HCT116 (cell line): ENCODE data around the gene EZH1. TPM values are rescaled to one million over a fixed set of nuclear protein-coding genes. Genes with fewer than 3 reads are reported as not detected.

Source experiments
- ATAC-seq: fragments of 200-7000 bp; cut with Tn5 transposase; 2 replicates; pipeline ENCODE4 v1.9.1; 2020; ENCODE audit warnings: mild to moderate bottlenecking, moderate library complexity
- BruUV-seq: library from RNA; stranded (reverse); fragments of 400-500 nt; replicated peaks from 2 replicates; lab custom pipeline; 2021; lab: Mats Ljungman, UMichigan
- CTCF ChIA-PET: fragments of 300-600 bp; sonication (Branson Sonifier 250); formaldehyde crosslinking; loops from one replicate; lab custom pipeline; 2021; ENCODE audit warnings: antibody characterized with exemption; lab: Charles Lee
- POLR2A ChIA-PET: fragments of 300-600, 350-600 bp; sonication (Branson Sonifier 250); formaldehyde crosslinking; loops from one replicate; lab custom pipeline; 2021; ENCODE audit warnings: antibody characterized with exemption; lab: Charles Lee
- RAD21 ChIA-PET, 2 experiments: fragments of 300-600 bp; sonication (Branson Sonifier 250); formaldehyde crosslinking; loops; one replicate each; lab custom pipeline; 2023; ENCODE audit warnings: low total read pairs in 2 of 2; ENCODE audit not compliant: uncharacterized antibody in 2 of 2, unreplicated experiment in 2 of 2, low non-redundant PET in 1 of 2; lab: Charles Lee
- DNase-seq: peaks from one replicate; pipeline ENCODE4 v3.0.0-alpha.2; 2010; ENCODE audit warnings: low read depth, low spot score
- H2AFZ ChIP-seq: fragments of 200-600 bp; shearing (Covaris generic), sonication (generic); 2 replicates; pipeline ENCODE4 v1.6.1; 2017; ENCODE audit warnings: low read depth, mixed run types, mixed read lengths, antibody characterized with exemption, low read length; ENCODE audit not compliant: poor library complexity, severe bottlenecking
- H3K27ac ChIP-seq: 2 replicates; pipeline ENCODE4 v1.5.1; 2012; ENCODE audit warnings: low read depth, low read length
- H3K27me3 ChIP-seq: fragments of 200-600 bp; sonication (generic); 2 replicates; pipeline ENCODE4 v1.6.1; 2016; ENCODE audit warnings: mixed run types, low read length, mixed read lengths; ENCODE audit not compliant: insufficient read depth
- H3K36me3 ChIP-seq, 2 experiments: fragments of 200-500 bp in 1 of 2; fragments of 200-600 bp in 1 of 2; sonication (Bioruptor generic) in 1 of 2; sonication (generic) in 1 of 2; 2 replicates each; pipeline versions ENCODE4 v1.5.1 to v1.6.1; 2014 to 2016; ENCODE audit warnings: low read length in 2 of 2, inconsistent platforms in 1 of 2, mixed read lengths in 1 of 2, mixed run types in 1 of 2; ENCODE audit not compliant: insufficient read depth in 2 of 2, control insufficient read depth in 1 of 2
- H3K4me1 ChIP-seq, 2 experiments: fragments of 200-600 bp in 1 of 2; sonication (generic) in 1 of 2; 2 replicates each; pipeline versions ENCODE4 v1.5.1 to v1.6.1; 2012 to 2017; ENCODE audit warnings: low read length in 2 of 2, inconsistent platforms in 1 of 2, mild to moderate bottlenecking in 1 of 2, mixed read lengths in 1 of 2, mixed run types in 1 of 2, moderate library complexity in 1 of 2; ENCODE audit not compliant: insufficient read depth in 2 of 2, control insufficient read depth in 1 of 2
- H3K4me2 ChIP-seq: fragments of 200-600 bp; sonication (generic); 2 replicates; pipeline ENCODE4 v1.6.1; 2017; ENCODE audit warnings: mixed run types, low read length, mixed read lengths
- H3K4me3 ChIP-seq, 2 experiments: fragments of 200-600 bp in 1 of 2; sonication (generic) in 1 of 2; replicated peaks in 1 of 2; 2 replicates each; pipeline ENCODE4 v1.5.1; 2011 to 2016; ENCODE audit warnings: low read length in 2 of 2, control low read depth in 1 of 2, low read depth in 1 of 2, mild to moderate bottlenecking in 1 of 2, mixed read lengths in 1 of 2, mixed run types in 1 of 2
- H3K79me2 ChIP-seq: fragments of 200-600 bp; sonication (generic); 2 replicates; pipeline ENCODE4 v1.6.1; 2017; ENCODE audit warnings: mild to moderate bottlenecking, mixed run types, low read length, moderate library complexity, mixed read lengths; ENCODE audit not compliant: insufficient read depth
- H3K9ac ChIP-seq: fragments of 200-600 bp; sonication (generic); 2 replicates; pipeline ENCODE4 v1.6.1; 2016; ENCODE audit warnings: low read length, mixed read lengths
- H3K9me2 ChIP-seq: fragments of 200-600 bp; sonication (generic), shearing (Covaris generic); 2 replicates; pipeline ENCODE4 v1.6.1; 2017; ENCODE audit warnings: mixed run types, mild to moderate bottlenecking, moderate library complexity; ENCODE audit not compliant: insufficient read depth
- H3K9me3 ChIP-seq, 2 experiments: fragments of 200-500 bp in 1 of 2; fragments of 200-600 bp in 1 of 2; sonication (Bioruptor generic) in 1 of 2; sonication (generic) in 1 of 2; 2 replicates each; pipeline ENCODE4 v1.6.1; 2014 to 2017; ENCODE audit warnings: low read length in 2 of 2, mixed read lengths in 2 of 2, inconsistent platforms in 1 of 2, low read depth in 1 of 2, mild to moderate bottlenecking in 1 of 2, mixed run types in 1 of 2, moderate library complexity in 1 of 2; ENCODE audit not compliant: control insufficient read depth in 1 of 2, insufficient read depth in 1 of 2
- H4K20me1 ChIP-seq: fragments of 200-600 bp; sonication (generic), shearing (Covaris generic); 2 replicates; pipeline ENCODE4 v1.6.1; 2017; ENCODE audit warnings: mixed run types, mild to moderate bottlenecking, moderate library complexity; ENCODE audit not compliant: insufficient read depth
- CBX3 ChIP-seq: IDR thresholded peaks from 2 replicates; pipeline ENCODE4 v1.6.1; 2012; ENCODE audit warnings: low read depth
- CEBPB ChIP-seq: IDR thresholded peaks from 2 replicates; pipeline ENCODE4 v1.6.1; 2012; ENCODE audit warnings: low read depth
- EGR1 ChIP-seq: IDR thresholded peaks from 2 replicates; pipeline ENCODE4 v1.6.1; 2012; ENCODE audit warnings: low read depth
- ELF1 ChIP-seq: IDR thresholded peaks from 2 replicates; pipeline ENCODE4 v1.6.1; 2012; ENCODE audit warnings: low read depth, borderline replicate concordance
- EZH2 ChIP-seq: fragments of 200-600 bp; sonication (generic); IDR thresholded peaks from 2 replicates; pipeline ENCODE4 v1.6.1; 2017; ENCODE audit warnings: antibody characterized with exemption, mixed run types
- EZH2phosphoT487 ChIP-seq: fragments of 200-600 bp; IDR thresholded peaks from 2 replicates; pipeline ENCODE4 v1.6.1; 2018; ENCODE audit warnings: antibody characterized with exemption, borderline replicate concordance
- FOSL1 ChIP-seq: IDR thresholded peaks from 2 replicates; pipeline ENCODE4 v1.6.1; 2012; ENCODE audit warnings: low read depth
- JUND ChIP-seq: IDR thresholded peaks from 2 replicates; pipeline ENCODE4 v1.6.1; 2012
- MAX ChIP-seq: IDR thresholded peaks from 2 replicates; pipeline ENCODE4 v1.6.1; 2012
- POLR2A ChIP-seq: IDR thresholded peaks from 2 replicates; pipeline ENCODE4 v1.7.0; 2011; ENCODE audit warnings: borderline replicate concordance; ENCODE audit not compliant: insufficient read depth, insufficient read length; ENCODE audit errors: extremely low read depth
- SIN3A ChIP-seq: IDR thresholded peaks from 2 replicates; pipeline ENCODE4 v1.6.1; 2012; ENCODE audit warnings: low read depth
- SP1 ChIP-seq: IDR thresholded peaks from 2 replicates; pipeline ENCODE4 v1.6.1; 2012; ENCODE audit warnings: low read depth
- SRF ChIP-seq: IDR thresholded peaks from 2 replicates; pipeline ENCODE4 v1.6.1; 2012; ENCODE audit warnings: low read depth
- TCF7L2 ChIP-seq: IDR thresholded peaks from 2 replicates; pipeline ENCODE4 v1.7.0; 2011; ENCODE audit warnings: borderline replicate concordance, inconsistent platforms; ENCODE audit not compliant: insufficient read depth, insufficient read length; ENCODE audit errors: extremely low read depth
- YY1 ChIP-seq: IDR thresholded peaks from 2 replicates; pipeline ENCODE4 v1.6.1; 2011; ENCODE audit warnings: low read length, low read depth, moderate library complexity, mild to moderate bottlenecking; ENCODE audit not compliant: insufficient replicate concordance; ENCODE audit errors: extremely low read depth
- ZBTB33 ChIP-seq: IDR thresholded peaks from 2 replicates; pipeline ENCODE4 v1.6.1; 2011; ENCODE audit warnings: mild to moderate bottlenecking, low read length, moderate library complexity; ENCODE audit not compliant: insufficient replicate concordance; ENCODE audit errors: extremely low read depth
- ZFX ChIP-seq: fragments of 450-650 bp; IDR thresholded peaks from 2 replicates; pipeline ENCODE4 v1.6.1; 2017
- ZNF274 ChIP-seq: fragments of 200-500 bp; sonication (Bioruptor generic); IDR thresholded peaks from 2 replicates; pipeline ENCODE4 v1.6.1; 2014; ENCODE audit warnings: mild to moderate bottlenecking, low read depth, low read length, inconsistent platforms
- intact Hi-C: fragments of 100-400 bp; cut with micrococcal nuclease; formaldehyde crosslinking; loops from 2 replicates; pipeline ENCODE4 v1.10.0; 2022
- total RNA-seq: library from RNA; stranded (reverse); gene quantifications from one replicate; pipeline ENCODE4 v1.2.1, GENCODE V29; 2021; ENCODE audit not compliant: unreplicated experiment
- TF ChIP-seq, protein P1 (sequence below): IDR thresholded peaks from 2 replicates; pipeline ENCODE4 v1.6.1; 2012
- TF ChIP-seq, protein P2 (sequence below), 3 experiments: fragments of 200-600 bp in 1 of 3; sonication (generic) in 1 of 3; IDR thresholded peaks in 2 of 3; conservative IDR thresholded peaks in 1 of 3; 2 replicates each; pipeline ENCODE4 v1.5.1; 2012 to 2017; ENCODE audit warnings: low read depth in 2 of 3, low read length in 2 of 3, antibody characterized with exemption in 1 of 3, borderline replicate concordance in 1 of 3, control low read depth in 1 of 3, mild to moderate bottlenecking in 1 of 3, mixed read lengths in 1 of 3, mixed run types in 1 of 3, moderate library complexity in 1 of 3; ENCODE audit not compliant: insufficient read depth in 1 of 3

EZH1 gene
- total RNA-seq, 1 experiment from 2014 or later = 29.3 TPM

GRCh38 chr17:42779304-42779935 is 34.6 kb upstream of the EZH1 start (continued):
- TF ChIP-seq TCF7L2 (no peak), SIN3A (no peak)
- TF ChIP-seq, protein P1, sequence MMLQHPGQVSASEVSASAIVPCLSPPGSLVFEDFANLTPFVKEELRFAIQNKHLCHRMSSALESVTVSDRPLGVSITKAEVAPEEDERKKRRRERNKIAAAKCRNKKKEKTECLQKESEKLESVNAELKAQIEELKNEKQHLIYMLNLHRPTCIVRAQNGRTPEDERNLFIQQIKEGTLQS = no peak

DNA sequence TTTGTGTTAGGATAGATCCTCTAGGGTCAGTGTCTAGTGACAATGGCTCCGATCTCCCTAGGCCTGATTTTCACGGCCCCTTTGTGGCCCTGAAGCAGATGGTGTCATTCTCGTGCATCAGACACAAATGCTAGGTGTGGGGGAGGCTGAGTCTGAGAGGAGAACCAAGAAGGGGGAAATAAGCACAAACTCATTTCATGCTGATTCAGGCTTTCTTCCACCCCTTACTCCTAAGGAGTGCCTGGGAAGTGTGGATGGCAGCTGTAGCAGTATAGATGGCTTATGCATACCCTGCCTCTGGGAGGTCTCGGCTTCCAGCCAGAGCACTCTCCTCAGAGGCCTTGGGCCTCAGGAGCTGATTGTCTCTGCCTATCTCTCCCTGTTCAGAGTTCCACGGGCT is 33.7 kb upstream of the EZH1 start:
- DNase-seq = no peak
- Histone ChIP-seq H3K36me3 (peaks cover 10 to 22% of the 10 kb centered on the region in 2 experiments), H3K4me1 (peaks cover 11 to 22% of the 10 kb centered on the region in 2 experiments), H3K4me2 (no peak overlapping the region), H3K27me3 (no peaks in the 10 kb centered on the region), H2AFZ (no peak overlapping the region), H4K20me1 (no peaks in the 10 kb centered on the region), H3K4me3 (no peak overlapping the region), H3K9me2 (no peaks in the 10 kb centered on the region), H3K9me3 (no peaks in the 10 kb centered on the region), H3K79me2 (peaks cover 16% of the 10 kb centered on the region), H3K9ac (no peak overlapping the region), H3K27ac (no peak overlapping the region)
- no peak for TF ChIP-seq ELF1
- no peak for TF ChIP-seq ZBTB33
- TF ChIP-seq EZH2 = no peak
- TF ChIP-seq SRF = no peak
- no peak for TF ChIP-seq ZNF274
- no peak for TF ChIP-seq POLR2A
- TF ChIP-seq FOSL1 = no peak
- TF ChIP-seq CEBPB = no peak
- no peak for TF ChIP-seq SIN3A
- no peak for TF ChIP-seq JUND
- TF ChIP-seq MAX = no peak
- no peak for TF ChIP-seq TCF7L2
- no peak for TF ChIP-seq CBX3
- TF ChIP-seq SP1 = no peak
- TF ChIP-seq, protein P2, sequence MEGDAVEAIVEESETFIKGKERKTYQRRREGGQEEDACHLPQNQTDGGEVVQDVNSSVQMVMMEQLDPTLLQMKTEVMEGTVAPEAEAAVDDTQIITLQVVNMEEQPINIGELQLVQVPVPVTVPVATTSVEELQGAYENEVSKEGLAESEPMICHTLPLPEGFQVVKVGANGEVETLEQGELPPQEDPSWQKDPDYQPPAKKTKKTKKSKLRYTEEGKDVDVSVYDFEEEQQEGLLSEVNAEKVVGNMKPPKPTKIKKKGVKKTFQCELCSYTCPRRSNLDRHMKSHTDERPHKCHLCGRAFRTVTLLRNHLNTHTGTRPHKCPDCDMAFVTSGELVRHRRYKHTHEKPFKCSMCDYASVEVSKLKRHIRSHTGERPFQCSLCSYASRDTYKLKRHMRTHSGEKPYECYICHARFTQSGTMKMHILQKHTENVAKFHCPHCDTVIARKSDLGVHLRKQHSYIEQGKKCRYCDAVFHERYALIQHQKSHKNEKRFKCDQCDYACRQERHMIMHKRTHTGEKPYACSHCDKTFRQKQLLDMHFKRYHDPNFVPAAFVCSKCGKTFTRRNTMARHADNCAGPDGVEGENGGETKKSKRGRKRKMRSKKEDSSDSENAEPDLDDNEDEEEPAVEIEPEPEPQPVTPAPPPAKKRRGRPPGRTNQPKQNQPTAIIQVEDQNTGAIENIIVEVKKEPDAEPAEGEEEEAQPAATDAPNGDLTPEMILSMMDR (IDR thresholded peaks at IDR 0.05 in 2 of 3, conservative IDR thresholded peaks at IDR 0.05 in 1 of 3; ENCODE audit: borderline replicate concordance in 1 of 3, insufficient read depth in 1 of 3, low read depth in 2 of 3, low read length in 2 of 3) = no peak
- no peak for TF ChIP-seq EZH2phosphoT487
- TF ChIP-seq EGR1 = no peak
- TF ChIP-seq YY1 = no peak
- no peak for TF ChIP-seq ZFX
- ChIA-PET POLR2A (no interaction called here), RAD21 (no interaction called here), CTCF (interaction anchor here (1.8 kb wide), 1 partner anchor 15 kb away, joined by 6 read pairs; no protein-coding TSS in a partner anchor)
- ATAC-seq = no peak
- BruUV-seq = no TSS peak
- intact Hi-C loops = no loop called here
